ENCODE measurements around the gene HTR3B.

DNA sequence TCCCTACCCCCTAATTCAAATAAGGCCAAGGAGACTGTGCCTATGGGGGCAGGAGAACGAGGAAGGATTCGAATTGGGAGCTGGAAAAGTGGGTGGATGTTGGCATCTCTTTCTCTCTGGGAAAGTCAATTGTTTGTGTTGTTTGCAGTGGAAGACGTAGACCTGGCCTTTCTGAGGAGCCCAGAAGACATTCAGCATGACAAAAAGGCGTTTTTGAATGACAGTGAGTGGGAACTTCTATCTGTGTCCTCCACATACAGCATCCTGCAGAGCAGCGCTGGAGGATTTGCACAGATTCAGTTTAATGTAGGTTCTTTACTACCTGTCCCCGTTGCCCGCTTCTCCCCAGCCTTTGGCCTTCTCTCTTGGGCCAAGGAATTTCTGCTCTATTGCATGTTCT, 28.2 kb downstream of the HTR3B start:
- TF ChIP-seq CTCF (IDR thresholded peaks at IDR 0.05): no peak
- no peak for TF ChIP-seq POLR2A (IDR thresholded peaks at IDR 0.05)

All from thyroid gland (tissue), 4 donors.